ENCODE results near the gene RGS6. TPM values are rescaled to one million over a fixed set of nuclear protein-coding genes. Genes with fewer than 3 reads are reported as not detected.
A peak's percentile ranks its signal among the peaks of the same experiment; 100 is the strongest.

The RGS6 gene
- total RNA-seq, 2 experiments from 2014 or later = not detected

- CTCF ChIA-PET = no interaction called here
- no peak overlapping the region for H3K4me3 Mint-ChIP-seq
- intact Hi-C loops (cut with micrococcal nuclease) = no loop called here
- H3K27ac Mint-ChIP-seq = no peak overlapping the region
- ATAC-seq (no peak), DNase-seq (no peak)
- H3K4me1 Mint-ChIP-seq (ENCODE audit: low read depth) = no peaks in the 10 kb centered on the region
- H3K36me3 Mint-ChIP-seq (ENCODE audit: low read depth) = no peaks in the 10 kb centered on the region
- H3K27me3 Mint-ChIP-seq = peaks cover 20% of the 10 kb centered on the region
- POLR2A ChIA-PET = no interaction called here
- no peaks in the 10 kb centered on the region for H3K9me3 Mint-ChIP-seq
- TF ChIP-seq CTCF (IDR thresholded peaks at IDR 0.05) = no peak
These were observed 28.5 kb downstream of the RGS6 start for GRCh38 chr14:71960494-71961353.

GRCh38 chr14:71961972-71962371 is 29.7 kb downstream of the RGS6 start:
- ATAC-seq = no peak
- intact Hi-C loops (cut with micrococcal nuclease) = no loop called here
- H3K4me3 Mint-ChIP-seq = no peak overlapping the region

GRCh38 chr14:71964716-71965115 is 32.5 kb downstream of the RGS6 start:
- H3K9me3 Mint-ChIP-seq = peaks cover 3% of the 10 kb centered on the region
- H3K27me3 Mint-ChIP-seq = peaks cover 13% of the 10 kb centered on the region
- intact Hi-C loops (cut with micrococcal nuclease) = no loop called here
- no peak overlapping the region for H3K4me3 Mint-ChIP-seq
- ChIA-PET CTCF (no interaction called here), POLR2A (no interaction called here)
- DNase-seq = no peak
- H3K27ac Mint-ChIP-seq = no peak overlapping the region
- peaks cover 15% of the 10 kb centered on the region for H3K4me1 Mint-ChIP-seq (ENCODE audit: low read depth)
- TF ChIP-seq CTCF (IDR thresholded peaks at IDR 0.05) = no peak
- no peak for ATAC-seq
- H3K36me3 Mint-ChIP-seq (ENCODE audit: low read depth) = no peaks in the 10 kb centered on the region

More at GRCh38 chr14:71961972-71962371, 29.7 kb downstream of the RGS6 start:
- Mint-ChIP-seq H3K27ac (no peak overlapping the region), H3K27me3 (peaks cover 14% of the 10 kb centered on the region), H3K9me3 (no peaks in the 10 kb centered on the region), H3K4me1 (ENCODE audit: low read depth) (peaks cover 8% of the 10 kb centered on the region), H3K36me3 (ENCODE audit: low read depth) (no peaks in the 10 kb centered on the region)
- no peak for TF ChIP-seq CTCF (IDR thresholded peaks at IDR 0.05)
- no peak for DNase-seq
- ChIA-PET POLR2A (no interaction called here), CTCF (no interaction called here)

GRCh38 chr14:71966528-71966927 is 34.3 kb downstream of the RGS6 start:
- H3K9me3 Mint-ChIP-seq = peaks cover 3% of the 10 kb centered on the region
- CTCF ChIA-PET = no interaction called here
- ATAC-seq = no peak
- intact Hi-C loops (cut with micrococcal nuclease) = no loop called here
- DNase-seq = no peak
- TF ChIP-seq CTCF (IDR thresholded peaks at IDR 0.05) = no peak
- POLR2A ChIA-PET = no interaction called here
- peaks cover 15% of the 10 kb centered on the region for H3K27me3 Mint-ChIP-seq
- H3K27ac Mint-ChIP-seq = no peak overlapping the region
- H3K4me1 Mint-ChIP-seq (ENCODE audit: low read depth) = peaks cover 15% of the 10 kb centered on the region
- no peak overlapping the region for H3K4me3 Mint-ChIP-seq
- no peaks in the 10 kb centered on the region for H3K36me3 Mint-ChIP-seq (ENCODE audit: low read depth)

GRCh38 chr14:71967704-71968103 is 35.5 kb downstream of the RGS6 start:
- Mint-ChIP-seq H3K27me3 (peaks cover 15% of the 10 kb centered on the region), H3K36me3 (ENCODE audit: low read depth) (no peaks in the 10 kb centered on the region), H3K4me1 (ENCODE audit: low read depth) (peaks cover 15% of the 10 kb centered on the region), H3K4me3 (peak overlapping the region; percentile 49), H3K9me3 (peaks cover 3% of the 10 kb centered on the region), H3K27ac (peak overlapping the region; percentile 87)
- peak; percentile 89 for ATAC-seq
- CTCF ChIA-PET = no interaction called here
- intact Hi-C loops (cut with micrococcal nuclease) = no loop called here
- POLR2A ChIA-PET = no interaction called here
- TF ChIP-seq CTCF (IDR thresholded peaks at IDR 0.05) = no peak
- DNase-seq = no peak

All from activated CD8-positive, alpha-beta T cell treated with anti-CD3 and anti-CD28 coated beads for 36 hours (primary cell).